Gastrocnemius medialis (tissue), 4 donors: Measurements from ENCODE around the gene AP1B1. TPM values are rescaled to one million over a fixed set of nuclear protein-coding genes. Genes with fewer than 3 reads are reported as not detected.

Experiments used
- ATAC-seq, 2 donors: fragments of 150-250 bp; one replicate each; pipeline ENCODE4 v1.9.1; 2016
- DNase-seq, 2 donors: peaks; one replicate each; pipeline ENCODE4 v3.0.0-alpha.2; 2019
- H3K27ac ChIP-seq, 4 donors: fragments of 200-600 bp; sonication (generic); 1 replicate in 1 of 4; 2 replicates in 3 of 4; pipeline ENCODE4 v1.5.1; 2016 to 2018; ENCODE audit warnings: mild to moderate bottlenecking in 2 of 4, moderate library complexity in 1 of 4
- H3K27me3 ChIP-seq, 3 donors: fragments of 200-600 bp; sonication (generic) in 2 of 3; 1 replicate in 1 of 3; 2 replicates in 2 of 3; pipeline versions ENCODE4 v1.5.1 to v1.6.0; 2016 to 2019; ENCODE audit warnings: mild to moderate bottlenecking in 1 of 3, moderate library complexity in 1 of 3
- H3K36me3 ChIP-seq, 2 donors: fragments of 200-600 bp; sonication (generic) in 1 of 2; one replicate each; pipeline ENCODE4 v1.5.1; 2017 to 2018
- H3K4me1 ChIP-seq, 2 donors: fragments of 200-600 bp; sonication (generic) in 1 of 2; one replicate each; pipeline ENCODE4 v1.5.1; 2016 to 2017; ENCODE audit warnings: mild to moderate bottlenecking in 2 of 2
- H3K4me3 ChIP-seq, 4 donors: fragments of 200-600 bp; sonication (generic) in 3 of 4; 1 replicate in 1 of 4; 2 replicates in 3 of 4; pipeline ENCODE4 v1.5.1; 2016 to 2019; ENCODE audit warnings: mild to moderate bottlenecking in 2 of 4
- H3K9me3 ChIP-seq, 3 donors: fragments of 200-600 bp; sonication (generic) in 2 of 3; 1 replicate in 1 of 3; 2 replicates in 2 of 3; pipeline ENCODE4 v1.5.1; 2016 to 2019
- POLR2A ChIP-seq, 2 donors: fragments of 450-650 bp; IDR thresholded peaks; one replicate each; pipeline ENCODE4 v1.6.1; 2017; ENCODE audit warnings: antibody characterized with exemption in 2 of 2, mild to moderate bottlenecking in 2 of 2, moderate library complexity in 2 of 2
- in situ Hi-C, 4 donors: fragments of 200-750 bp; cut with MboI; loops; one replicate each; pipeline versions ENCODE4 v1.15.0 to v1.8.0; 2017; ENCODE audit warnings: low sequenced_read_pairs in 4 of 4
- intact Hi-C: fragments of 100-400 bp; cut with DNase I; formaldehyde crosslinking; loops from one replicate; pipeline ENCODE4 v1.15.1; 2023; ENCODE audit warnings: low total_unique reads
- microRNA-seq, 2 donors: library from miRNA; unstranded; fragments of <30 nt; microRNA quantifications; one replicate each; pipeline ENCODE4, GENCODE V29; 2016; ENCODE audit warnings: borderline replicate concordance in 2 of 2
- total RNA-seq, 4 donors: library from RNA; depleted of rRNA; stranded (reverse); fragments of >200 nt; gene quantifications; one replicate each; pipeline versions ENCODE4 v1.1.0 to v1.2.3, GENCODE V29; 2016
- TF ChIP-seq, protein P1 (sequence below), 5 experiments: fragments of 450-650 bp in 3 of 5; fragments of 200-600 bp in 2 of 5; sonication (generic) in 2 of 5; IDR thresholded peaks in 4 of 5; conservative IDR thresholded peaks in 1 of 5; 1 replicate in 4 of 5; 2 replicates in 1 of 5; pipeline ENCODE4 v1.5.1; 2016 to 2019; ENCODE audit warnings: antibody characterized with exemption in 5 of 5, mild to moderate bottlenecking in 3 of 5, moderate library complexity in 3 of 5

AP1B1 gene
- total RNA-seq, 4 donors from 2014 or later: 26.5 to 44.6 (median 37.3) TPM

DNA sequence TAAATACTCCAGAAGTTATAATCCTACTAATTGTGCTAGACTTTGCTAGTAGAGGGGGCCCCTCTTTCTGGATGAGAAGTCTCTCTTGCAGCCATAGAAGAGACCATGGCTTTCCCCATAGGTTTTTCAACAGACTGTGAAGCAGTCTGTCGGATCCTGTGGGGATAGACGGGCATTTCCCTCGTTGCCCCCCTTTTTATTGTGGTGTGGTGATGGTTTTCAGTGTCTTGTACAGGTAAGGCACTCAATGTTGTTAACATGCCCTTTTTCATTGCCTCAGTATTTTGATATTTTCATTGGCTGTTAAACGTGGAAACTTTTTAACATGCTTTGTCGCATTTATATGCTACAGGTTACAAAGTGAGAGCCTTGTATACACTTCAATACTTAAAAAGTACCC lies 98.3 kb downstream of the AP1B1 start:
- no peaks in the 10 kb centered on the region for H3K27me3 ChIP-seq
- DNase-seq (no peak), ATAC-seq (no peak)
- no peak for TF ChIP-seq POLR2A (IDR thresholded peaks at IDR 0.05)
- TF ChIP-seq, protein P1, sequence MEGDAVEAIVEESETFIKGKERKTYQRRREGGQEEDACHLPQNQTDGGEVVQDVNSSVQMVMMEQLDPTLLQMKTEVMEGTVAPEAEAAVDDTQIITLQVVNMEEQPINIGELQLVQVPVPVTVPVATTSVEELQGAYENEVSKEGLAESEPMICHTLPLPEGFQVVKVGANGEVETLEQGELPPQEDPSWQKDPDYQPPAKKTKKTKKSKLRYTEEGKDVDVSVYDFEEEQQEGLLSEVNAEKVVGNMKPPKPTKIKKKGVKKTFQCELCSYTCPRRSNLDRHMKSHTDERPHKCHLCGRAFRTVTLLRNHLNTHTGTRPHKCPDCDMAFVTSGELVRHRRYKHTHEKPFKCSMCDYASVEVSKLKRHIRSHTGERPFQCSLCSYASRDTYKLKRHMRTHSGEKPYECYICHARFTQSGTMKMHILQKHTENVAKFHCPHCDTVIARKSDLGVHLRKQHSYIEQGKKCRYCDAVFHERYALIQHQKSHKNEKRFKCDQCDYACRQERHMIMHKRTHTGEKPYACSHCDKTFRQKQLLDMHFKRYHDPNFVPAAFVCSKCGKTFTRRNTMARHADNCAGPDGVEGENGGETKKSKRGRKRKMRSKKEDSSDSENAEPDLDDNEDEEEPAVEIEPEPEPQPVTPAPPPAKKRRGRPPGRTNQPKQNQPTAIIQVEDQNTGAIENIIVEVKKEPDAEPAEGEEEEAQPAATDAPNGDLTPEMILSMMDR (IDR thresholded peaks at IDR 0.05 in 4 of 5, conservative IDR thresholded peaks at IDR 0.05 in 1 of 5): no peak
- H3K27ac ChIP-seq: no peak overlapping the region
- in situ Hi-C loops (loop anchor here in 1 of 4 donors (25.0 kb wide), 1 partner anchor 247 kb away; no protein-coding TSS in a partner anchor), intact Hi-C loops (no loop called here)
- H3K4me1 ChIP-seq: peaks cover 16 to 17% of the 10 kb centered on the region in 2 donors
- peaks cover 6 to 93% of the 10 kb centered on the region in 2 donors for H3K36me3 ChIP-seq
- H3K4me3 ChIP-seq: no peak overlapping the region
- H3K9me3 ChIP-seq: no peaks in the 10 kb centered on the region

DNA sequence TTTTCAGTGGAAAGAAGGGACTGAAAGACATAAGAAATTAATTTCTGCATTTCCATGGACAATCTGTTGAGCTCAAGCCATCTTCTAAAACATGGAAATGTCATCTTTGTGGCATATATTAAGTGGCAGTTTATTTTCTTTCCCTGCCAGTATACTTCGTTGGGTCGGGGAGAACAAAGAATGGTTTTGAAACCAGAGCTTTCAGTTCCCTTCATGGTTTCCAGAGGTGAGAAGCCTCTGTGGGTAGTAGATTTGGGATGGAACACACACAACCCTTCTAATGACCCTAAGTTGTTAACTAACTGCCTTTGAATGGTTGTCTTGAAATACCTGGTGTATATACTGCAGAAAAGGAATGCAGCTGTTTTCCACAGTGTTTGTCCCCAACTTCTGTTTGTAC lies 99.5 kb downstream of the AP1B1 start:
- ATAC-seq (no peak), DNase-seq (no peak)
- in situ Hi-C loops (loop anchor here in 1 of 4 donors (25.0 kb wide), 1 partner anchor 248 kb away; no protein-coding TSS in a partner anchor), intact Hi-C loops (no loop called here)
- Histone ChIP-seq H3K4me1 (peaks cover 16 to 17% of the 10 kb centered on the region in 2 donors), H3K27me3 (no peaks in the 10 kb centered on the region), H3K4me3 (no peak overlapping the region), H3K9me3 (no peaks in the 10 kb centered on the region), H3K36me3 (peaks cover 6 to 93% of the 10 kb centered on the region in 2 donors), H3K27ac (no peak overlapping the region)
- TF ChIP-seq, protein P1 (IDR thresholded peaks at IDR 0.05 in 4 of 5, conservative IDR thresholded peaks at IDR 0.05 in 1 of 5): no peak
- TF ChIP-seq POLR2A (IDR thresholded peaks at IDR 0.05): no peak

DNA sequence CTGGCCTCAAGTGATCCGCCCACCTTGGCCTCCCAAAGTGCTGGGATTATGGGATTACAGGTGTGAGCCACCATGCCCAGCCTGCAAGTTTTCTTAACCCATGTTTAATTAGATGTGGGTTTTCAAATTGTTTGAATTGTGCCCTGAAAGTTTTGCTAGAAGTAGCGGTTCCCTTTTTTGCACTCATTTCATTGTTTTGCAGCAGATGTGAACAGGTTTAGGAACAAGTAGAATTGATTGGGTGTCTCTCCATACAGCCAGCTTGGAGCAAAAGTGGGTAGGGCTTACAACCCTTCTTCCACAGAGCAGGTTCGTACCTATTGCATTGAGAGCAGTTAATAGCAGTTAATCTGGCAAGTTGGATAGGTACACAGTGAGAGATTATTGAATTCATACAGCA lies 104.2 kb downstream of the AP1B1 start:
- DNase-seq: no peak
- Histone ChIP-seq H3K4me3 (no peak overlapping the region), H3K4me1 (no peaks in the 10 kb centered on the region), H3K27ac (no peak overlapping the region), H3K9me3 (no peaks in the 10 kb centered on the region), H3K27me3 (no peaks in the 10 kb centered on the region), H3K36me3 (peaks cover 13 to 99% of the 10 kb centered on the region in 2 donors)
- intact Hi-C loops: no loop called here
- no peak for TF ChIP-seq POLR2A (IDR thresholded peaks at IDR 0.05)
- TF ChIP-seq, protein P1 (IDR thresholded peaks at IDR 0.05 in 4 of 5, conservative IDR thresholded peaks at IDR 0.05 in 1 of 5): no peak
- no peak for ATAC-seq
- in situ Hi-C loops: loop anchor here in 1 of 4 donors (25.0 kb wide), 1 partner anchor 253 kb away; no protein-coding TSS in a partner anchor

DNA sequence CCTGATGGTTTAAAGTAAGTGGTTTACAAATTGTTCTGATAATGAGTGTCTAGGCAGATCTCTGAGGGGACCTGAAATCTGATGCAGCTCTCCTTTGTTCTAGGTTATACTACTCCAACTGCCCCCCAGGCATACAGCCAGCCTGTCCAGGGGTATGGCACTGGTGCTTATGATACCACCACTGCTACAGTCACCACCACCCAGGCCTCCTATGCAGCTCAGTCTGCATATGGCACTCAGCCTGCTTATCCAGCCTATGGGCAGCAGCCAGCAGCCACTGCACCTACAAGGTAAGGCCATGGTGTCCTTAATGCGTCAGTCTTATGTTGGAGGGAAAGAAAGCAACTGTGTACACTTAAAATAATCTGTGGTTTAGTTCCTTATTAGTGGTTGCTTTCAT lies 110.4 kb downstream of the AP1B1 start:
- Histone ChIP-seq H3K4me1 (peaks cover 32 to 45% of the 10 kb centered on the region in 2 donors), H3K36me3 (peaks cover 5 to 96% of the 10 kb centered on the region in 2 donors), H3K27me3 (no peaks in the 10 kb centered on the region), H3K27ac (peak overlapping the region in 1 of 4 donors; percentile 19), H3K4me3 (no peak overlapping the region), H3K9me3 (no peaks in the 10 kb centered on the region)
- ATAC-seq (no peak), DNase-seq (no peak)
- intact Hi-C loops (no loop called here), in situ Hi-C loops (loop anchor here in 1 of 4 donors (25.0 kb wide), 1 partner anchor 259 kb away; no protein-coding TSS in a partner anchor)
- no peak for TF ChIP-seq POLR2A (IDR thresholded peaks at IDR 0.05)
- TF ChIP-seq, protein P1 (IDR thresholded peaks at IDR 0.05 in 4 of 5, conservative IDR thresholded peaks at IDR 0.05 in 1 of 5): no peak

Small RNA genes within 50 kb of the gene (microRNA-seq; reads per million reads assigned to microRNA genes)
- 14.5 to 15.4 reads per million in 2 donors for gene MIR3653

Other genes starting within 250 kb of the AP1B1 start
- 1 to 10 TPM in 1 of 4 donors, under 1 TPM in 1, not detected in 2; 0.33 to 1.8 TPM for gene EMID1, start 182.7 kb downstream of the AP1B1 start, total RNA-seq
- 10 to 100 TPM; 19.8 to 38.0 (median 28.6) TPM for gene RHBDD3, start 120.6 kb downstream of the AP1B1 start, total RNA-seq
- gene EWSR1, start 120.3 kb downstream of the AP1B1 start, total RNA-seq: 100 to 1,000 TPM; 192 to 269 (median 202) TPM
- gene GAS2L1, start 81.9 kb downstream of the AP1B1 start, total RNA-seq: 10 to 100 TPM in 1 of 4 donors, 1 to 10 TPM in 3; 4.8 to 23.0 (median 6.6) TPM
- gene RASL10A, start 72.9 kb downstream of the AP1B1 start, total RNA-seq: 1 to 10 TPM in 1 of 4 donors, under 1 TPM in 1, not detected in 2; 0.13 to 1.2 TPM
- not detected for gene RFPL1, start 50.0 kb upstream of the AP1B1 start, total RNA-seq
- under 1 TPM in 2 of 4 donors, not detected in 2; 0.15 to 0.18 TPM for gene NEFH, start 91.6 kb upstream of the AP1B1 start, total RNA-seq
- 10 to 100 TPM; 38.4 to 71.4 (median 56.3) TPM for gene THOC5, start 165.2 kb upstream of the AP1B1 start, total RNA-seq
- 1 to 10 TPM; 1.5 to 5.0 (median 2.0) TPM for gene NIPSNAP1, start 192.5 kb upstream of the AP1B1 start, total RNA-seq
- gene NF2, start 215.1 kb upstream of the AP1B1 start, total RNA-seq: 10 to 100 TPM; 34.7 to 66.3 (median 48.2) TPM